Gastroesophageal sphincter (tissue), 3 donors: ENCODE results near the gene SAMD8.

Experiments
- POLR2A ChIP-seq, 2 donors: fragments of 450-650 bp; IDR thresholded peaks; one replicate each; pipeline ENCODE4 v1.6.1; 2017; ENCODE audit warnings: antibody characterized with exemption in 2 of 2, mild to moderate bottlenecking in 2 of 2, moderate library complexity in 1 of 2
- POLR2AphosphoS5 ChIP-seq: sonication (generic); formaldehyde crosslinking; IDR thresholded peaks from one replicate; pipeline ENCODE4 v1.6.1; 2017; ENCODE audit warnings: antibody characterized with exemption
- TF ChIP-seq, protein P1 (sequence below), 4 experiments: fragments of 200-600 bp in 2 of 4; fragments of 450-650 bp in 2 of 4; sonication (generic) in 1 of 4; IDR thresholded peaks; one replicate each; pipeline ENCODE4 v1.5.1; 2017 to 2019; ENCODE audit warnings: antibody characterized with exemption in 4 of 4, mild to moderate bottlenecking in 2 of 4, moderate library complexity in 2 of 4

- TF ChIP-seq, protein P1, sequence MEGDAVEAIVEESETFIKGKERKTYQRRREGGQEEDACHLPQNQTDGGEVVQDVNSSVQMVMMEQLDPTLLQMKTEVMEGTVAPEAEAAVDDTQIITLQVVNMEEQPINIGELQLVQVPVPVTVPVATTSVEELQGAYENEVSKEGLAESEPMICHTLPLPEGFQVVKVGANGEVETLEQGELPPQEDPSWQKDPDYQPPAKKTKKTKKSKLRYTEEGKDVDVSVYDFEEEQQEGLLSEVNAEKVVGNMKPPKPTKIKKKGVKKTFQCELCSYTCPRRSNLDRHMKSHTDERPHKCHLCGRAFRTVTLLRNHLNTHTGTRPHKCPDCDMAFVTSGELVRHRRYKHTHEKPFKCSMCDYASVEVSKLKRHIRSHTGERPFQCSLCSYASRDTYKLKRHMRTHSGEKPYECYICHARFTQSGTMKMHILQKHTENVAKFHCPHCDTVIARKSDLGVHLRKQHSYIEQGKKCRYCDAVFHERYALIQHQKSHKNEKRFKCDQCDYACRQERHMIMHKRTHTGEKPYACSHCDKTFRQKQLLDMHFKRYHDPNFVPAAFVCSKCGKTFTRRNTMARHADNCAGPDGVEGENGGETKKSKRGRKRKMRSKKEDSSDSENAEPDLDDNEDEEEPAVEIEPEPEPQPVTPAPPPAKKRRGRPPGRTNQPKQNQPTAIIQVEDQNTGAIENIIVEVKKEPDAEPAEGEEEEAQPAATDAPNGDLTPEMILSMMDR (IDR thresholded peaks at IDR 0.05), result no peak
- TF ChIP-seq POLR2A (IDR thresholded peaks at IDR 0.05) (no peak), POLR2AphosphoS5 (no peak)
These were observed 63.6 kb downstream of the SAMD8 start for GRCh38 chr10:75175046-75175445.
